BJ (cell line): ENCODE data around the gene NIPA2. TPM values are rescaled to one million over a fixed set of nuclear protein-coding genes. Genes with fewer than 3 reads are reported as not detected.

Experiments
- CTCF ChIA-PET: fragments of 350-600 bp; formaldehyde crosslinking; extraction: SDS; loops from one replicate; lab custom pipeline; 2021; ENCODE audit warnings: antibody characterized with exemption, inconsistent platforms; lab: Yijun Ruan, JAX
- POLR2A ChIA-PET: fragments of 300-600 bp; sonication (Branson Sonifier 250); formaldehyde crosslinking; extraction: SDS; loops from one replicate; lab custom pipeline; 2021; ENCODE audit warnings: antibody characterized with exemption; lab: Charles Lee
- DNase-seq: peaks from one replicate; pipeline ENCODE4 v3.0.0-alpha.2; 2011; ENCODE audit warnings: low read depth
- H3K27me3 ChIP-seq: 2 replicates; pipeline ENCODE4 v1.6.0; 2011; ENCODE audit warnings: low read length; ENCODE audit not compliant: control insufficient read depth, insufficient read depth
- H3K36me3 ChIP-seq: 2 replicates; pipeline ENCODE4 v1.5.1; 2011; ENCODE audit warnings: low read length; ENCODE audit not compliant: control insufficient read depth, insufficient read depth
- H3K4me3 ChIP-seq: 2 replicates; pipeline ENCODE4 v1.5.1; 2011; ENCODE audit warnings: low read depth, mild to moderate bottlenecking, control low read depth, low read length
- polyA plus RNA-seq: library from polyadenylated mRNA; depleted of rRNA; stranded (reverse); fragments of >200 nt; gene quantifications from 2 replicates; pipeline ENCODE4 v1.2.3, GENCODE V29; 2011
- TF ChIP-seq, protein P1 (sequence below): IDR thresholded peaks from 2 replicates; pipeline ENCODE4 v1.5.1; 2011; ENCODE audit warnings: low read depth, mild to moderate bottlenecking, control low read depth, inconsistent platforms, low read length, moderate library complexity; ENCODE audit not compliant: insufficient read depth

NIPA2 gene
- polyA plus RNA-seq, 1 experiment: 46.6 TPM

DNA sequence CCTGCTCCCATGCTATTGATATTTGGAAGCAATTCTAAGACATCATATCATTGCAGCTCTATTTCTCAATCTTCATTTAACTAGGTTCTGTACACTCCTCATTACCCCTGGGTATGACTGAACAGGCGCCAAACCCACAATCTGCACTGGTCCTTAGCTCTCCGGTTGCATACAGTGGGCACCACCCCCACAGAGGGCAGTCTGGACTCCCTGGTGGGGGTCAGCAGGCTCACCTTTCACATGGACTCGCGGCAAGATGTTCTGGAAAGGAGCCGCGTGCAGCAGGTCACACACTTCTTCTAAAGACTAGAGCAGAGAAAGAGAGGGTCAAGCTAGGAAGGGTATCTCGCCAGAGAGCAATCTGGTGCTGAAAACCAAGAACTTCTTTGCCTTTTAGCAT is 36.5 kb downstream of the NIPA2 start:
- Histone ChIP-seq H3K36me3 (peaks cover 33% of the 10 kb centered on the region), H3K27me3 (no peaks in the 10 kb centered on the region), H3K4me3 (no peak overlapping the region)
- no peak for DNase-seq
- CTCF ChIA-PET: no interaction called here
- POLR2A ChIA-PET: no interaction called here
- TF ChIP-seq, protein P1, sequence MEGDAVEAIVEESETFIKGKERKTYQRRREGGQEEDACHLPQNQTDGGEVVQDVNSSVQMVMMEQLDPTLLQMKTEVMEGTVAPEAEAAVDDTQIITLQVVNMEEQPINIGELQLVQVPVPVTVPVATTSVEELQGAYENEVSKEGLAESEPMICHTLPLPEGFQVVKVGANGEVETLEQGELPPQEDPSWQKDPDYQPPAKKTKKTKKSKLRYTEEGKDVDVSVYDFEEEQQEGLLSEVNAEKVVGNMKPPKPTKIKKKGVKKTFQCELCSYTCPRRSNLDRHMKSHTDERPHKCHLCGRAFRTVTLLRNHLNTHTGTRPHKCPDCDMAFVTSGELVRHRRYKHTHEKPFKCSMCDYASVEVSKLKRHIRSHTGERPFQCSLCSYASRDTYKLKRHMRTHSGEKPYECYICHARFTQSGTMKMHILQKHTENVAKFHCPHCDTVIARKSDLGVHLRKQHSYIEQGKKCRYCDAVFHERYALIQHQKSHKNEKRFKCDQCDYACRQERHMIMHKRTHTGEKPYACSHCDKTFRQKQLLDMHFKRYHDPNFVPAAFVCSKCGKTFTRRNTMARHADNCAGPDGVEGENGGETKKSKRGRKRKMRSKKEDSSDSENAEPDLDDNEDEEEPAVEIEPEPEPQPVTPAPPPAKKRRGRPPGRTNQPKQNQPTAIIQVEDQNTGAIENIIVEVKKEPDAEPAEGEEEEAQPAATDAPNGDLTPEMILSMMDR: no peak

DNA sequence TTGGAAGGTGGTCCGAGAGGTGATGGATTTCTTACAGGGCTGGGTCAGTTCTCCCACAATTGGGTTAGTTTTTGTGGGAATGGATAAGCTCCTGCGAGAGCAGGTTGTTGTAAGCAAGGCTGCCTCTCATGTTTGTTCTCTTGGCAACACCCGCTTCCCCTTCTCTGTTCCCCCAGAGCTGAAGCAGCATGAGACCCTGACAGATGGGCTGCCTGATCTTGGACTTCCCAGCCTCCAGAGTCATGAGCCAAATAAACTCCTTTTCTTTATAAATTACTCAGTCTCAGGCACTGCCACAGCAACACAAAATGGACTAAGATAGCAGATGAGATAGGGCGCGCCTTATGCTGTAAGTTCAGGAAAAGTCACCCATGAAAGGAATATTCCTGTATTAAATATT is 38.7 kb downstream of the NIPA2 start:
- ChIA-PET POLR2A (no interaction called here), CTCF (no interaction called here)
- Histone ChIP-seq H3K4me3 (no peak overlapping the region), H3K36me3 (peaks cover 37% of the 10 kb centered on the region), H3K27me3 (no peaks in the 10 kb centered on the region)
- TF ChIP-seq, protein P1: no peak
- no peak for DNase-seq

DNA sequence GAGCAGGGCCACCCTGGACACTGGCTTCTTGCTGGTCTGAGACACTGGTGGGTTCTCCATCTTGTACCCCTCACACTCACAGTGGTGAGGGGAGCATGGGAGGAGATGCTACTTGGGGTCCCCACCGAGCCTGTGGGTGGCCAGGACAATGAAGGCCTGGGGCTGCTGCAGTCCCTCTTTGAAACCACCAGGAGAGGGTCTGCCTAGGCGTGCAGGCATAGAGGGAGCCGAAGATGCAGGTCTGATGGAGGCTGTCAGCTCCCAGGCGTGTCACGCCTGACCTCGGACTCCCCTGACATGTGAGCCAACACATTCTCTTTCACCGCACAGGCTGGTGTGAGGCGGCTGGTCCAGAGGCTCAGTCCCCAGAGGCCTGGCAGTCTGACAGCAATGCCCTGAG is 39.1 kb downstream of the NIPA2 start:
- H3K36me3 ChIP-seq: peaks cover 40% of the 10 kb centered on the region
- ChIA-PET CTCF (no interaction called here), POLR2A (no interaction called here)
- DNase-seq: no peak
- TF ChIP-seq, protein P1: no peak
- H3K27me3 ChIP-seq: no peaks in the 10 kb centered on the region
- H3K4me3 ChIP-seq: no peak overlapping the region

DNA sequence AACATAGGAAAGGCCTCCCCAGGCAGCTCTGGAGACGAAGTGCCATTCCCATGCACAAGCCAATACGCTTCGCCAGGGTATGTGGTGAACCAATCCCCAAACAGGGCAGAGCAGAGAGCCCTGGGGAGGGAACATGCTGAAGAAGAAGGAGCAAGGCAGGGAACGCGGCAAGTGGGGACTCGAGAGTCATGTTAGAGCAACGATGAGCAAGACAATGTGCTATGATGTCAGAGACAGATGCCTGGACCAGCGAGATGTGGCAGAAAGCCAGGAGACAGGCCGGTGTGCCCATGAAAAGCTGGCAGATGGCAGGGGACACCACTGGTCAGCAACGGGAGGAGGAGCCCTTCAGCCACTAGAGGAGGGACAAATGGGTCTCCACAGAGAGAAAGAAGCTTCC is 39.6 kb downstream of the NIPA2 start:
- POLR2A ChIA-PET: no interaction called here
- DNase-seq: no peak
- Histone ChIP-seq H3K27me3 (no peaks in the 10 kb centered on the region), H3K4me3 (no peak overlapping the region), H3K36me3 (peaks cover 40% of the 10 kb centered on the region)
- CTCF ChIA-PET: no interaction called here
- TF ChIP-seq, protein P1: no peak

DNA sequence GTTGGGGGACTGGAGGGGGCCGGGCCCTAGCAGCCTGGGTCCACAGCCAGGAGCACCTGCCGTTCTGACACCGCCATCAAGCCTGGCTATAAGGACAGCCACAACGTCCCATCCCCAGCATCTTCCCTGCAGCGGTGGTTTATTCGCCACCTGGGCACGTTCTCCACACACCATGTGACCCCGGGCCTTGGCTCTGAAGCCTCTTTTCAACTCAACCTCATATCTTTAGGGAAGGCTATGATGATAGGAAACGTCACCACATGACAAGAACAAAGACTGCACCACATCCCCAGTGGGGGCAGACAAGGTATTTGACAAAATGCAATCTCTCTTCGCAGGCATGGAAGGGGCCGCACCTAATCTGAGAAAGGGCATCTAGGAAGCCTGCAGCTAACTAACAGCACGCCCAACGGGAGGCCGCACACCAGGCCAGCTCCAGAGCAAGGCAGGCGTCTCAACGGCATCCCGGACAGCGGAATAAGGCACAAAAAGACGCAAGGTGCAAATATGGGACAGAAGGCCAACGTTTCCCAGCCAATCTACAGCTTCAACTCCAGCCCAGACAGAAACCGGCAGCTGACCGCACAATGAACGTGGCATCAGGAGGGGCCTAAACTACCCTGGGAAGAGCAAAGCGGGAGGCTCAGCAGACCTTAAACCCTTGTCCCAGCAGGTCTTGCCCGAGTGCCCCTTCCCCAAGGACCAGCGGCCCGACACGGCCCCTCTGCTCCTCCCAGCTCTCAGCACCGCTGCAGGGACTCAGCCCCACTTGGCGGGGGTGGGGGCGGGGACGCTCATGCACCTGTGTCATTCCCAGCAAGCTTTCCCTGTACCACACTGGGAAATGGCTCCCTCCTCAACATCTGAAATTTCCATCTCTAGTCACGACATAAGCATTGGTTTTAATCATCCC is 41.9 kb downstream of the NIPA2 start:
- POLR2A ChIA-PET: no interaction called here
- DNase-seq: no peak
- Histone ChIP-seq H3K27me3 (no peaks in the 10 kb centered on the region), H3K36me3 (peaks cover 27% of the 10 kb centered on the region), H3K4me3 (no peak overlapping the region)
- CTCF ChIA-PET: interaction anchor here (1.0 kb wide), 1 partner anchor 11 kb away, joined by 3 read pairs; no protein-coding TSS in a partner anchor
- TF ChIP-seq, protein P1: no peak
